Chondrocyte (in vitro differentiated cells): ENCODE measurements around the gene ALDH3A2. TPM values are rescaled to one million over a fixed set of nuclear protein-coding genes. Genes with fewer than 3 reads are reported as not detected.

ENCODE experiments used
- DNase-seq: peaks from one replicate; pipeline ENCODE4 v3.0.0; 2021; ENCODE audit warnings: mixed read lengths, low spot score
- H3K27ac Mint-ChIP-seq: one replicate; pipeline ENCODE4 v1.8.0; 2021; ENCODE audit warnings: mild to moderate bottlenecking, moderate library complexity, mixed read lengths; ENCODE audit not compliant: unreplicated experiment
- H3K27me3 Mint-ChIP-seq: 2 replicates; pipeline ENCODE4 v1.8.0; 2021; ENCODE audit warnings: low read depth, mixed read lengths
- H3K36me3 Mint-ChIP-seq: 2 replicates; pipeline ENCODE4 v1.8.0; 2021; ENCODE audit warnings: low read depth, mixed read lengths
- H3K4me1 Mint-ChIP-seq: 2 replicates; pipeline ENCODE4 v1.8.0; 2021; ENCODE audit warnings: low read depth, mild to moderate bottlenecking, mixed read lengths
- H3K4me3 Mint-ChIP-seq: one replicate; pipeline ENCODE4 v1.8.0; 2021; ENCODE audit warnings: mild to moderate bottlenecking, moderate library complexity, mixed read lengths; ENCODE audit not compliant: unreplicated experiment
- H3K9me3 Mint-ChIP-seq: 2 replicates; pipeline ENCODE4 v1.8.0; 2021; ENCODE audit warnings: low read depth, mixed read lengths
- long read RNA-seq: library from polyadenylated mRNA; stranded (forward); transcript quantifications from one replicate; pipeline ENCODE4 v2.0.0, GENCODE V29; 2021
- total RNA-seq: library from RNA; stranded (reverse); gene quantifications from 3 replicates; pipeline ENCODE4 v1.2.1, GENCODE V29; 2021
- TF ChIP-seq, protein P1 (sequence below): fragments of 200-600 bp; sonication (generic); IDR thresholded peaks from 2 replicates; pipeline ENCODE4 v1.5.0; 2021; ENCODE audit warnings: antibody characterized with exemption, mild to moderate bottlenecking, moderate library complexity

ALDH3A2 gene
- 26.5 to 43.6 TPM (median 27.4 TPM) in 3 replicates for total RNA-seq
- long read RNA-seq, transcript ALDH3A2-201 (10 exons, 3,928 nt), result major isoform, 42 of 58 reads
- long read RNA-seq, transcript ALDH3A2-210 (1 exons, 3,512 nt), result minor isoform, 8 of 58 reads
- long read RNA-seq, partial matches to known transcripts, result 0 of 58 reads
- long read RNA-seq, other reads (novel, unspliced or antisense), result 4 of 58 reads

DNA sequence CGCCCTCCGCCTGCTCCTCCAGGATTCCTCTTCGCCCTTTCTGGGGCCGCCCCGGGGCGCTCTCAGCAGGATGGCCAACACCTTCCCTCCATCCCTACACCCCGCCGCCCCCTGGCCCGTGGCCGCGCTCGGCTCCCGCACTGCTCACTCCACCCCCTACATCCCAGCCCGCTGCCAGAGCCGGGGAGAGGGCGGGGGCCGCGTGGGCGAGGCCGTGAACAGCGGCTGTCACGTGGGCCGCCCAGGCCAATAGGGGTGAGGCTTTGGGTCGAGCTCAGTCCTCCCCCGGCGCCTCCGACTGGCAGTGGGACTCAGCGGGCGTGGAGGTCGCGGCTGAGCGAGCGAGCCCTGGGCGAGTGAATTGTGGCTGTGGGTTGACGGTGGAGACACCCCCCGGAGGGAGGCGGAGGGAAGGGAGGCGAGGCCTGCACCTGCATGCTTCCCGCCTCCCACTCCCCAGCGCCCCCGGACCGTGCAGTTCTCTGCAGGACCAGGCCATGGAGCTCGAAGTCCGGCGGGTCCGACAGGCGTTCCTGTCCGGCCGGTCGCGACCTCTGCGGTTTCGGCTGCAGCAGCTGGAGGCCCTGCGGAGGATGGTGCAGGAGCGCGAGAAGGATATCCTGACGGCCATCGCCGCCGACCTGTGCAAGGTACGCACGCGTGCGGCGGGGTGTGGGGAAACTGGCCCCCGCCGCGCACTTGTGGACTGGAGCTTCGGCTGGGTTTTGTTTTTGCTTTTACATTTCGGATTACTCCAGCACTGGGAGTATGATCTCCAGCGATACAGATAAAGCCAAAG, at the start of gene ALDH3A2:
TSS of gene ALDH3A2 (plus strand) at position 277 of the 799 bp plus-strand sequence. CDS start at position 498, 221 bp downstream.
- peak; percentile 98 for DNase-seq
- H3K4me1 Mint-ChIP-seq, result peaks cover 51% of the 10 kb centered on the region
- TF ChIP-seq, protein P1, sequence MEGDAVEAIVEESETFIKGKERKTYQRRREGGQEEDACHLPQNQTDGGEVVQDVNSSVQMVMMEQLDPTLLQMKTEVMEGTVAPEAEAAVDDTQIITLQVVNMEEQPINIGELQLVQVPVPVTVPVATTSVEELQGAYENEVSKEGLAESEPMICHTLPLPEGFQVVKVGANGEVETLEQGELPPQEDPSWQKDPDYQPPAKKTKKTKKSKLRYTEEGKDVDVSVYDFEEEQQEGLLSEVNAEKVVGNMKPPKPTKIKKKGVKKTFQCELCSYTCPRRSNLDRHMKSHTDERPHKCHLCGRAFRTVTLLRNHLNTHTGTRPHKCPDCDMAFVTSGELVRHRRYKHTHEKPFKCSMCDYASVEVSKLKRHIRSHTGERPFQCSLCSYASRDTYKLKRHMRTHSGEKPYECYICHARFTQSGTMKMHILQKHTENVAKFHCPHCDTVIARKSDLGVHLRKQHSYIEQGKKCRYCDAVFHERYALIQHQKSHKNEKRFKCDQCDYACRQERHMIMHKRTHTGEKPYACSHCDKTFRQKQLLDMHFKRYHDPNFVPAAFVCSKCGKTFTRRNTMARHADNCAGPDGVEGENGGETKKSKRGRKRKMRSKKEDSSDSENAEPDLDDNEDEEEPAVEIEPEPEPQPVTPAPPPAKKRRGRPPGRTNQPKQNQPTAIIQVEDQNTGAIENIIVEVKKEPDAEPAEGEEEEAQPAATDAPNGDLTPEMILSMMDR, result peak; percentile 68
- no peaks in the 10 kb centered on the region for H3K27me3 Mint-ChIP-seq
- no peaks in the 10 kb centered on the region for H3K9me3 Mint-ChIP-seq
- peaks cover 3% of the 10 kb centered on the region for H3K36me3 Mint-ChIP-seq
- H3K4me3 Mint-ChIP-seq, result peak within 1 kb of the TSS; percentile 97
- H3K27ac Mint-ChIP-seq, result peak within 1 kb of the TSS; percentile 100

DNA sequence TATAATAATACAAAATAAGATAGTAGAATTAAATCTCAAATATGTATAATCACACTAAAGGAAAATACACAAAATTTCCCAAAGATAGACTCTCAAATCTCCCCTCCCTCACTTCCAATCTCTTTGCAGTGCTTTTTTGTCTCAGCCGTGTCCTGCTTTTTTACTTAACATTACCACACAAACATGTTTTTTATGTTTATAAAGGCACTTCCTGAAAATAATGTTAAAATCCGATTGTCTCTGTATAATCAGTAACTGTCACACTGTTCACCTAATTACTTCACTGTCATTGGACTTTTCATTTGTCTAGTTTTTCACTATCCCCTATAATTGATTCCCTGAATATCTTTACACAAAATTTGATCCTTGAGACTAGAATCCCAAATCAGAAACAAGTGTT, 38.2 kb upstream of the ALDH3A2 start:
- H3K27ac Mint-ChIP-seq, result no peak overlapping the region
- H3K9me3 Mint-ChIP-seq, result no peaks in the 10 kb centered on the region
- no peak overlapping the region for H3K4me3 Mint-ChIP-seq
- TF ChIP-seq, protein P1, result no peak
- no peaks in the 10 kb centered on the region for H3K36me3 Mint-ChIP-seq
- DNase-seq, result no peak
- H3K27me3 Mint-ChIP-seq, result no peaks in the 10 kb centered on the region
- no peaks in the 10 kb centered on the region for H3K4me1 Mint-ChIP-seq

DNA sequence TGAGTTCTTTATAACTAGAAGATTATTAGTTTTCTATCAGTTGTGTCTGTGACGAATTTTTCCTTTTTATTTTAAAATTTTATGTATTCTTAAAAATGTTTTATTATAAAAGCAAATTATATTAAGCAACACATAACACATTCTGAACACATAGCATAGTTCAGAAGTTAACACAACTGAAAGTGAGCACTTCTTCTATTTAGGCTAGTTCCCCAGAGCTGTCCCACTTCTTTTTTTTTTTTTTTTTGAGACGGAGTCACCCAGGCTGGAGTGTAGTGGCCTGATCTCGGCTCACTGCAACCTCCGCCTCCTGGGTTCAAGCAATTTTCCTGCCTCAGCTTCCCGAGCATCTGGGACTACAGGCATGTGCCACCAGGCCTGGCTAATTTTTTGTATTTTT, 37.7 kb upstream of the ALDH3A2 start:
- no peak for DNase-seq
- Mint-ChIP-seq H3K36me3 (no peaks in the 10 kb centered on the region), H3K9me3 (no peaks in the 10 kb centered on the region), H3K27ac (no peak overlapping the region), H3K27me3 (no peaks in the 10 kb centered on the region), H3K4me1 (no peaks in the 10 kb centered on the region), H3K4me3 (no peak overlapping the region)
- TF ChIP-seq, protein P1, result no peak

DNA sequence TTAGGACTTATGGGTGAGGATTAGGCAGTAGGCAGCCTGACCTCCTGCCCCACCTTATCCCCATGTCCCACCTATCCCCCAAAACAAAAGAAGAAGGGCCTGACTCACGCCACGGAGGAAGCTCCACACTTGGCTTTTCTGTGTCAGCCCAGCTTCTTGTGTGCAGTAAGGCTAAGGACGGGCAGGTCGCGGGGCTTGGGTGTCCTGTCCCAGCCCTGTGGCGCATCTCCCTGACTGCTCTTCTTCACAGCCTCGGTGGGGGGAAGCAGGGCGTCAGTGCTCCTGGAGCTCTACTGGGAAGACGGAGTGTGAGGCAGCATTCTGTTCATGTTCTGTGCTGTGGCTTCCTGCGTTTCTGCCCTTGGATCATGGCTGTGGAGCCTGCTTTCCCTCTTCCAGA, 34.6 kb upstream of the ALDH3A2 start:
- Mint-ChIP-seq H3K27me3 (no peaks in the 10 kb centered on the region), H3K4me1 (no peaks in the 10 kb centered on the region), H3K4me3 (no peak overlapping the region), H3K36me3 (peaks cover 4% of the 10 kb centered on the region), H3K27ac (no peak overlapping the region), H3K9me3 (peaks cover 17% of the 10 kb centered on the region)
- TF ChIP-seq, protein P1, result no peak
- DNase-seq, result no peak

DNA sequence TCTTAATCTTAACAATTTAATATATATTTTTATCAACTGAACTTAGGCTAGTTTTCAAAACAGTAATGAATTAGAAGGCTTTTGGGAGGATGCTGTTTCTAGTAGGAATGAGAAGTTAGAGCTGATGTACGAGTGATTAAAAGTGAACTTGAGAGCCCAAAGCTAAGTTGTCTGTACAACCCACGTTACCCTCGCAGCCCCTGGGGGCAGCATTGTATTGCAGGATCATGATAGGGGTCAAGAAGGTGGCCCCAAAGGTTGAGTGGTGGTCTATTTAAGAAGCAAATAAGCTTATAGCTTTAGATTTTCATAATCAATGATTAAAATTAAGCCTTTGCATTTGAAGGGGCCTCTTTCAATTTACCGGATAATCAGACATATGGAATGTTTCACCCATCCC, 33.7 kb upstream of the ALDH3A2 start:
- Mint-ChIP-seq H3K36me3 (peaks cover 13% of the 10 kb centered on the region), H3K4me3 (no peak overlapping the region), H3K27me3 (no peaks in the 10 kb centered on the region), H3K4me1 (no peaks in the 10 kb centered on the region), H3K27ac (no peak overlapping the region), H3K9me3 (peaks cover 26% of the 10 kb centered on the region)
- DNase-seq, result no peak
- TF ChIP-seq, protein P1, result no peak
